Activated naive CD8-positive, alpha-beta T cell treated with anti-CD3 and anti-CD28 coated beads, Interleukin-2, amount 50 U/mL, for 24 hours (primary cell): Measurements from ENCODE around the gene OAT.

Experiments used
- ATAC-seq: fragments of 150-1000 bp; cut with Tn5 transposase; one replicate; pipeline ENCODE4 v1.10.0; 2021
- DNase-seq: peaks from one replicate; pipeline ENCODE4 v3.0.0; 2021
- H3K27ac Mint-ChIP-seq: one replicate; pipeline ENCODE4 v1.8.0; 2021; ENCODE audit warnings: mild to moderate bottlenecking, mixed read lengths
- H3K27me3 Mint-ChIP-seq: one replicate; pipeline ENCODE4 v1.8.0; 2021; ENCODE audit warnings: mixed read lengths
- H3K36me3 Mint-ChIP-seq: one replicate; pipeline ENCODE4 v1.8.0; 2021; ENCODE audit warnings: low read depth, mixed read lengths
- H3K4me1 Mint-ChIP-seq: one replicate; pipeline ENCODE4 v1.8.0; 2021; ENCODE audit warnings: mixed read lengths
- H3K4me3 Mint-ChIP-seq: one replicate; pipeline ENCODE4 v1.8.0; 2021; ENCODE audit warnings: mild to moderate bottlenecking, moderate library complexity, mixed read lengths
- H3K9me3 Mint-ChIP-seq: one replicate; pipeline ENCODE4 v1.8.0; 2021; ENCODE audit warnings: mixed read lengths

Gene OAT

DNA sequence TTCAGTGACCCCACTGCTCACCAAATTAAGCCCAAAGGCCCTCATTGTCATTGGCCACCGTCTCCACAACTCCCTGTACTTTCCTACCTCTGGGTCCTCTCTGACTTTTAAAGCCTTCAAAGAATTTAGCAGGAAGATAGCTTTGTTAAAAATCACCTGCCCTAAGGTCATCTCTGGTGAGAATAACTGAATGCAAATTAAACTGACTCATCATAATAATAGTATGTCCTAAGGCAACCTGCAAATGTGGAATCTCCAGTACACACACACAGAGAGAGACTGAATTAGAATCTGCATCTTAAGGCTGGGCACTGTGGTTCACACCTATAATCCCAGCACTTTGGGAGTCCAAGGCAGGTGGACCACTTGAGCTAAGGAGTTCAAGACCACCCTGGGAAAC lies 24.1 kb downstream of the OAT start:
- H3K4me3 Mint-ChIP-seq = no peak overlapping the region
- DNase-seq (no peak), ATAC-seq (no peak)
- H3K9me3 Mint-ChIP-seq = peaks cover 7% of the 10 kb centered on the region
- no peaks in the 10 kb centered on the region for H3K4me1 Mint-ChIP-seq
- no peak overlapping the region for H3K27ac Mint-ChIP-seq
- H3K36me3 Mint-ChIP-seq = no peaks in the 10 kb centered on the region
- H3K27me3 Mint-ChIP-seq = no peaks in the 10 kb centered on the region

DNA sequence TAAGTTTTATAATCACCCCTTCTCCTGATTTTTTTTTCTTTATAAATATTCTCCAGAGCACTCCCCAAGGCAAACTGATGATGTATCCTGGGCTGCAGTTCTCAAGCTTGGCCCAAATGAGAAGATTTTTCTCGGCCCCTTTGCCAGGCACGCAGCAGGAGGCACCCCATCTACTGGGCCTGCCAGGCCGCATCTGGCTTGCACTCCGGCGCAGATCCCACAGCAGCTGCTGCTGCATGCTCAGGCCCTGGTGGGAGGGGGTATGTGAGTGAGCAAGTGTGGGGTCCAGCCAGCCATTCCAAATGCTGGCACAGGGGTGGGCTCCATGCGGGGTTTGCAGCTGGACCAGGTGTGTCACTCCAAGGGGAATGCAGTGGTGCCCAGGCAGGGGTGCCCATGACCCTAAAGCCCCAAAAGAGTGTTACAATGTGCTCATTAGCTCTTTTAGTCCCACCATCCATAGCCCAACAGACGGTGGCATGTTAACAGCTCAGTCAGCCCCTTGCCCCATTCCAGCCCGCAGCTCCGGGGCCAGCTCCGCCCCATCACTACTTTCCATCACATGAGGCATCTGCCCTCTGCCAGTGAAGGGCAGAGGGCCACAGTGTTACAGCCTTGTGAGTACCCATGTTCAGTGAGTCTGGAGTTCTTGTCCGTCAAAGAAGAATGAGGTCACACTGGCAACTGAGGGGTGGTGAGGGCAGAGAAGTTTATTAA lies 25.9 kb downstream of the OAT start:
- no peak overlapping the region for H3K27ac Mint-ChIP-seq
- H3K9me3 Mint-ChIP-seq = peaks cover 7% of the 10 kb centered on the region
- H3K36me3 Mint-ChIP-seq = no peaks in the 10 kb centered on the region
- H3K4me1 Mint-ChIP-seq = no peaks in the 10 kb centered on the region
- no peaks in the 10 kb centered on the region for H3K27me3 Mint-ChIP-seq
- no peak overlapping the region for H3K4me3 Mint-ChIP-seq
- ATAC-seq = no peak
- DNase-seq = no peak

DNA sequence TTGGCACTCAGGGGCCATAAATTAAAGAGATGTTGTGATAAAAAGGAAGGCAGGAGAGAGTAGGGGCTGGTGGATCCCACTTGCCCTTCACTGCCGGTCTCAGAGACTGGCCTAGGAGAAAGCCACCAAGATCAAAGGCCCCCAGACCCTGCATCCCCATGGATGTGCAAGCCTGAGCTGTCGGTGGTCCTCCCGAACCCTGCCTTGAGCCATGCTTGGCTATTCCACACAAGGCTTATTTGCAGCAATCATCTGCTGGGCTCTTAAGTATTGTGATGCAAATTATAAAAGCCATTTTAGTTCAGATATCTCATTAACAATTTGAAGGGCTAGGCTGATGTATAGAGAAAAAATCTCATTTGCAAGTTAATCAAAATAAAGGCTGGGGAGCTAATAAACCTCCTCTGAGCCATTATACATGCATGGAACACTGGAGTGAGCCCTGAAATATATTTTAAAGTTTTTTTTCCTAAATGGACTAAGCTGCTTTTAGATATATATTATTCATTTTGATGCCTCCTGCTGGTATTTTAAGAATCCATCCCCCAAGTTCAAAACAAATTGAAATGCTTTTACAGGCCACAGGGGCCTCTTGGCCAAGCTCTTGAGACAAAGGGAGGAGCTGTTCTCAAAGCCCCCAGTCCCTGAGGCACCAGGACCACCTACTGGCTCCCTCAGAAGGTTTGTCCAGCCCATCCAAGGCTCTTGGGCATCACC lies 28.1 kb downstream of the OAT start:
- ATAC-seq = no peak
- no peaks in the 10 kb centered on the region for H3K27me3 Mint-ChIP-seq
- H3K36me3 Mint-ChIP-seq = no peaks in the 10 kb centered on the region

DNA sequence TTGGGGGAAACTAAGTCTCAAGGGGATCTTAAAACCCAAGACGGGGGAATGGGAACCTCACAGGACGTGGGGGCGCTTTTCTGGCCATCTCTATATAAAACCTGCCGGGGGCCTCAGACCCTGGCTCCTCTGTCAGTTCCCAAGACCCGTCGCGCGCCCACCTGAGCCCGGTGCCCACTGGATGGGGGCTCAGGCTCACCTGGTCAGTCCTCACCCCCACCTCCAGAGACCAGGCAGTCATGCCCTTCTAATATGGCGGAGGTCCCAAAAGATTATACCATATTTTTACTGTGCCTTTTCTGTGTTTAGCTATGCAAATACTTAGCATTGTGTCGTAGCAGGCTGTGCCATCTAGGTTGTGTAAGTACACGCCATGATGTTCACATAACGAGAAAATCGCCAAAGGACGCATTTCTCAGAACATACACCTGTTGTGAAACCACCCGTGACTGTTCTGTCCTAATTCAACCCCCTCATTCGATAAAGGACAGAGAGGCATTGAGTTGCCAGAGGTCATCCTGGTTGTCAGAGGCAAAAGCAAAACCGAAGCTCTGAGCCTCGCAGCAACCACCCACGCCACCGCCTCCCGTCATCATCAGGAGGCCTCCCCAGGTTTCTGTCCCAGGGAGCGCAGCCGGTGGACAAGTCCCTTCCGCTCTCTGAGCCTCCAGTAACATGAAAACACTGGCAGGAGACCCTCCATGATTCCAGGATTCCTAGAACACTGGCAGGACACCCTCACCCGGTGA lies 28.9 kb downstream of the OAT start:
- DNase-seq (no peak), ATAC-seq (no peak)
- Mint-ChIP-seq H3K36me3 (no peaks in the 10 kb centered on the region), H3K27ac (no peak overlapping the region), H3K4me3 (no peak overlapping the region), H3K27me3 (peaks cover 2% of the 10 kb centered on the region), H3K4me1 (no peaks in the 10 kb centered on the region), H3K9me3 (peaks cover 7% of the 10 kb centered on the region)

More for the DNA sequence above, 28.1 kb downstream of the OAT start:
- H3K9me3 Mint-ChIP-seq = peaks cover 7% of the 10 kb centered on the region
- no peak overlapping the region for H3K27ac Mint-ChIP-seq
- no peaks in the 10 kb centered on the region for H3K4me1 Mint-ChIP-seq
- no peak for DNase-seq
- H3K4me3 Mint-ChIP-seq = no peak overlapping the region

DNA sequence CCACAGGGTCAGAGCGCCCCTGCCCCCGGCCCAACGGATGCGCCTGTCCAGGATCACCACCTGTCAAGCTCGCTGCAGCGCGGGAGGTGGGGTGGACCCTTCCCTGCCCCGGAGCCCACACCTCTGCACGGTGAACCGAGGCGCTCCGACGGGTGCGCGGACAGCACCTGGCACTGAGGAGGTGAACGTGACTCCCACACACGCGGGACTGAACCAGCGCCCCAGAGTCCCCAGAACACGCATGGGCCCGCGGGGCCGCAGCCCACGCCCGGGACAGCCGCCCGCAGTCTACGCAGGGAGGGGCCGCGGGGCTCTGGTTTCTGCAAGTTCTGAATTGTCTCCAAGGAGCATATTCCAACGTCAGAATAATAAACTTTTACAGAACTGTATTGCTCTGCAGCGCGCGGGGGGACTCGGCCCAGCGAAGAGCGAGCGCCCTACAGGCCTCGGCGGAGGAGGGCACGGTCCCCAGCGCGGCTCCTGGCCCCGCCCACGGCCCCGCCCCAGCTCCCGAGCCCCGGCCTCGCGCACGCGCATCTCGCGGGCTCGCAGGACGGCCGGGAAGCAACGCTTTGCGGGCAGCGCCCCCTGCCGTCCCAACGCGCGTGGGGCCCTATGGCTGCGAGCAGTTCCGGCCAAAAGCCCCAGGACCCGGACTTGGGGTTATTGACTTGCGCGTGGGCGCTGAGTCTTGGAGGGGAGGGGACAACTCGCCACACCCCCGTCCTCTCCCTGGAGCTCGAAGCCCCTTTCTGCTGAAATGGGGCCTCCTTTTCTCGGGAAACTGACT lies 29.7 kb downstream of the OAT start:
- Mint-ChIP-seq H3K4me3 (no peak overlapping the region), H3K9me3 (peaks cover 7% of the 10 kb centered on the region), H3K27ac (no peak overlapping the region), H3K27me3 (peaks cover 2% of the 10 kb centered on the region), H3K4me1 (no peaks in the 10 kb centered on the region), H3K36me3 (no peaks in the 10 kb centered on the region)
- DNase-seq (peak; percentile 97), ATAC-seq (peak; percentile 90)

DNA sequence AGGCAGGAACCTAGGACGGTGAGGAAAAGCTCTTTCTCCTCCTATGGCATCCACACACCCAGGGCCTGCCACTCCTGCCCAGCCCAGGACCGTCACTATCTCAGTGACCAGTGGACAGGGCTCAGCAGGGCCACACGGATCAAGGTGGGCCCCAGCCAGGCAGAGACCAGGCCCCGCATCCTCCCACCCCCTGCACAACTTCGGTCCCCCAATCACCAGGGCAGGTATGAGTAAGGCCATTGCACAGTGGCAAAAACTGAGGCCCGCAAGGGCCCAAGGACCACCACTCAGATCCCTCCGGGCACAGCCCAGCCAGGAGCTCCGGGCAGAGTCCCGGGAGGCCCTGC lies 30.3 kb downstream of the OAT start:
- Mint-ChIP-seq H3K36me3 (no peaks in the 10 kb centered on the region), H3K27ac (no peak overlapping the region), H3K27me3 (peaks cover 2% of the 10 kb centered on the region), H3K4me3 (no peak overlapping the region), H3K4me1 (no peaks in the 10 kb centered on the region), H3K9me3 (peaks cover 4% of the 10 kb centered on the region)
- no peak for DNase-seq
- ATAC-seq = no peak

DNA sequence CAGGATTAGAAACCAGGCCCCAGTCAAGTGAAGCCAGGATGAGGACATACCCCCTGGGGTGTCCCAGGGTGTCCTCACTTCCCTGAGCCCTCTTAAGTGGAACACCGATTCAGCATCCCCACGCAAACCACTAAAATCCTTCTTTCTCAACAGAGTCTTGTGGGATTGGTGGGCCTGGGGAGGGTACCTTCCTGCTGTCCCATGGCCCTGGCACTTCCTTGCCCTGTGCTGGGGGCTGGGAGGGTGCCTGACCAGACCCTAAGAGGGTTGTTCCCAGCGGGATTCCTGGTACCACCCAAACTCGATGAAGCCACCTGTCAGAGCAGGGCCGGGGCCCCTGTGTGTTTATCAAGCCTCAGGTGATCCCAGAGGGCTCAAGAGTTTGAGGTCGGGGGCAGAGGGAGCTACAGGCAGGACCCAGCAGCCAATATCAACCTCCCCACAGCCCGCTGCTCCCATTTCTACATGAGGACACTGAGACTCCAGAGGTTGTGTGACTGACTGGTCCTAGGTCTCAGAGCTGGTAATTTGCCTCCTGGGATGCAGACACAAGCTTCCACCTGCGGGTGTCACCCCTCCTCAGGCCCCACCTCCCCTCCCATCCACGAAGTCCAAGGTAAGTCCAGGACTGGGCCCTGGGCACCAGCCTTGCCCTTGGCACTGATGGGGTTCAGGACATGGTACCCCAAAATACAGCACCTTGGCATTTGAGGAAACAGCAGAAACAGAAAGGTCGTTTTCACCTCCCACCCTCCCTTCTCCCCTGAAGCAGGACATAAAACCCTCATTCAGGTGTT lies 31.4 kb downstream of the OAT start:
- Mint-ChIP-seq H3K36me3 (no peaks in the 10 kb centered on the region), H3K27me3 (peaks cover 2% of the 10 kb centered on the region), H3K9me3 (no peaks in the 10 kb centered on the region), H3K4me1 (no peaks in the 10 kb centered on the region), H3K4me3 (no peak overlapping the region), H3K27ac (no peak overlapping the region)
- DNase-seq (no peak), ATAC-seq (no peak)

DNA sequence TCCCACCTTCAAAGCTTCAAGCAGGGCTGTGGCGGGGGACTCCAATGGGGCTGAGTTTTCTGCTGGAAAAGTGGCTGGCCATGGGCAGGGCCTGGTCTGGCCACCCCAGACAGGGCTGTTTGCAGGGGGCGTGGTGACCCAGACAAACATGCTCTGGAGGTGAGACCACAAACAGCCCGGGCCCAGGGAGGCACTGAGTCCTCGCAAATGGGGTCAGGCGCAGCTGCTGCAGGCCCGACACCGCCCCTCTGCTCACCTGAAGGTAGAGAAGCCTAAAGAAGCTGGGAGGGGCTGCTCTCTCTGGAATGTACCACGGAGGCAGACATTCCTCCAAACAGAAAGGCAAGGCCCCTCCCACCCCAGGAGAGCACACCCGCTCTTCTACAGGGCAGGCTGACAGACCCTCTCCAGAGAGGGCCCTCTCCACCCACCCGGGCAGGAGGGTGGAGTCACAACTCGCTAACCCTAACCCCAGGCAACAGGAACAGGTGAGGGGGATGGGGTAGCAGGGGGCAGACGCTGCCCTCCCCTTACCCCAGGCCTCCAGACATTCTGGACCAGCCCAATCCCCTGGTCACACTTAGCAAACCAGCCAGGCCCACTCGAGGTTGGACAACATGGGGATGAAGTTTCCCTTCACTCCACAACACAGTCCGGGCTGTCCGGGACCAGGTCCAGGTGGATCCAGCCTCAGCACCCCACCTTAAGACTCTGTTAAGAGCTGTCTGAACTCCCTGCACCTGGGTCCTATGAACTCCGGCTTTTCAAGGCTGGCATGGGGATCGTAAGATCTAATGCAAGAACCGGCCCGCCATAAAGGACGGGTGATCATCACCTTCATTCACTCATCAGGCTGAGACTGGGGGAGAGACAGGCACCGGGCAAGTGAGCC lies 32.3 kb downstream of the OAT start:
- Mint-ChIP-seq H3K9me3 (no peaks in the 10 kb centered on the region), H3K27me3 (peaks cover 6% of the 10 kb centered on the region), H3K4me3 (no peak overlapping the region), H3K36me3 (no peaks in the 10 kb centered on the region), H3K27ac (no peak overlapping the region), H3K4me1 (no peaks in the 10 kb centered on the region)
- no peak for DNase-seq
- no peak for ATAC-seq

DNA sequence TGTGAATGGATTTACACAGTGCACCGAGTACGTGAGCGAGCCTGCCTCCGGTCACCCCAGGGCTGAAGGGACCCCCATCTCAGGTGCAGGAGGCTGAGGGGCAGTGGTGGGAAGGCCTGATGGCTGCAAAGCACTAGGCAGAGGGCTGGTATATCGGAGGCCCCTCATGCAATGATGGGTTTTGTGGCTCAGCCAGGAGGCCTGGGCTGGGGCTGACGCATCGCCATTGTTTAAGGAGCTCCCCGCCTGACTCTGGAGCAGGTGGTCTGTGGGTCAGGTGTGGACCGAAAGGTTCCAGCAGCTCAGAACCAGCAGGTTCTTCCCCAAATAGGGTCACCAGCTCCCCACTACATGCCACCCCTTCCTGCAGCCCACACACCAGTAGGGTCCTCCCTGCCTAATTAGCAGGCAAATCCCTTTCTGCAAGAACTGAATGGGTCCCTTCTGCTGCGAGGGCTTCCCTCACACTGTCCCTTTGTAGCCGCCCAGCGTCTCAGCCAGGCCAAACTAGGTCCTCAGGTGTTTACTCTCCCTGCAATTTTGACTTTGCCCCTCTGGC lies 33.0 kb downstream of the OAT start:
- Mint-ChIP-seq H3K27ac (no peak overlapping the region), H3K27me3 (peaks cover 13% of the 10 kb centered on the region), H3K9me3 (no peaks in the 10 kb centered on the region), H3K4me1 (no peaks in the 10 kb centered on the region), H3K36me3 (no peaks in the 10 kb centered on the region), H3K4me3 (no peak overlapping the region)
- no peak for ATAC-seq
- DNase-seq = no peak

DNA sequence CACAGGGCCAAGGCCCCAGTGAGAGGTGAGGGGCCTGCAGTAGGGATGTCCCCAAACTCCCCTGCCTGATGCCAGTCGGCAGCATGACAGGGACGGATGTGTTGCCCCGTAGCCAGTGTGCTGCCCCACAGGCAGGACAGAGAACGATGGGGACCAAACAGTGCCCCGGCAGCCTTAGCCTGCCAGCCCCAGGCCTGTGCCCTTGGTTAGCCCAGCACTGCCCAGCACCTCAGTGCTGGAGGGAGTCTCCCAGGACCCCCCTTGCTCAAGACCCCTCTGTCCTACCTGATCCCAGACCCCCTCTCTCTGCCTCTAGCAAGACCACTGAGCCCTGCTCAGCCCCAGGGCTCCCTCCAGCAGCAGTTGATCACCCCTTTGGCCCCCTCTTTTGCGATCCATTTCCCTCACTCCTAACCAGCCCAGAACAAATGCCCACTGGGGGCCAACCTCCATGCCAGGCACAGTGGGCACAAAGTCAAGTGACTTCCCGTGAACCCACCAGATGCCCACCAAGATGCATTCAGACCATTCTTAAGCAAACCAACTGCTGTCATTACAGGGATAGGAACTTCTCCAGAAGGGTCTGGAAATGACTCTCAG lies 34.0 kb downstream of the OAT start:
- DNase-seq = no peak
- Mint-ChIP-seq H3K4me1 (no peaks in the 10 kb centered on the region), H3K4me3 (no peak overlapping the region), H3K27ac (no peak overlapping the region), H3K27me3 (peaks cover 23% of the 10 kb centered on the region), H3K36me3 (no peaks in the 10 kb centered on the region), H3K9me3 (no peaks in the 10 kb centered on the region)
- ATAC-seq = no peak

DNA sequence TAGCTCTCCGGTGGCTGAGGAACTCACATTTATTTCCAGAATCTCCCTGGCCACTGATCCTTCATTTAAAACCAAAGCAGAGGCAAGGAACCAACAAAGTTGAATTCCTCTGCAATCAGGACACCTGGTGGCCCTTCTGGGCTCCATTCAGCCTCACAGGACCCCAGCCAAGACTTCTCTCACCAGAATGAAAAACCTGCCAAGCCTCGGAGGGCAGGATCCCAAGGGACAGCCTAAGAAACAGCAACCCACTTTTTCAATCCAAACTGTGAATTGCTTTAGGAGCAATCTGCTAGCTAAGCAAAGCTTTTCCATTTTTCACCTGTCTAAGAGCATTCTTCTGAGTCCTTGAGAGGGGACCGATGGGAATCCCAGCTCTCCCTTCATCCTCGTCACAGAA lies 34.6 kb downstream of the OAT start:
- H3K4me1 Mint-ChIP-seq = no peaks in the 10 kb centered on the region
- peaks cover 25% of the 10 kb centered on the region for H3K27me3 Mint-ChIP-seq
- DNase-seq (no peak), ATAC-seq (no peak)
- H3K9me3 Mint-ChIP-seq = no peaks in the 10 kb centered on the region
- no peak overlapping the region for H3K4me3 Mint-ChIP-seq
- no peaks in the 10 kb centered on the region for H3K36me3 Mint-ChIP-seq
- H3K27ac Mint-ChIP-seq = no peak overlapping the region

DNA sequence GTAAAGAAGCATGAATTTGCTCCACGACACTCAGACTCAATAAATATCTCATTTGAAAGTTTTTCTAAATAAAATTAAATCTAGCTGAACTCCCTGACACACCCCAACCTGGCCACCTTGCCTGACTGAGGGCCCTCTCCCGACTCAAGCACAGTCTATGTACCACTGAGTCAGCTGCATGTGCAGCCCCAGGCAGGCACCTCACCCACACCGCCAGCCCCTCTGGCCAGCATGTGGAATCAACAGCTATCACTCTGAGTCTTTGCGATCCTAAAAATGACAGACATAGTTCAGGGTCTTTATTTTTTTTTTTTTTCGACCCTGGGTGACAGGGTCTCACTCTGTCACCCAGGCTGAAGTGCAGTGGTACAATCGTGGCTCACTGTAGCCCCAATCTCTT lies 35.2 kb downstream of the OAT start:
- Mint-ChIP-seq H3K27me3 (peaks cover 25% of the 10 kb centered on the region), H3K27ac (no peak overlapping the region), H3K36me3 (no peaks in the 10 kb centered on the region), H3K9me3 (no peaks in the 10 kb centered on the region), H3K4me3 (no peak overlapping the region), H3K4me1 (no peaks in the 10 kb centered on the region)
- ATAC-seq = no peak
- no peak for DNase-seq
